ENCODE data around the gene DCAF11. TPM values are rescaled to one million over a fixed set of nuclear protein-coding genes. Genes with fewer than 3 reads are reported as not detected.

The DCAF11 gene
- total and polyA plus RNA-seq, 2 of the 13 experiments (the other 11 are each of a cell fraction or from before 2014, with no cell fraction given), result 150 to 257 TPM

DNA sequence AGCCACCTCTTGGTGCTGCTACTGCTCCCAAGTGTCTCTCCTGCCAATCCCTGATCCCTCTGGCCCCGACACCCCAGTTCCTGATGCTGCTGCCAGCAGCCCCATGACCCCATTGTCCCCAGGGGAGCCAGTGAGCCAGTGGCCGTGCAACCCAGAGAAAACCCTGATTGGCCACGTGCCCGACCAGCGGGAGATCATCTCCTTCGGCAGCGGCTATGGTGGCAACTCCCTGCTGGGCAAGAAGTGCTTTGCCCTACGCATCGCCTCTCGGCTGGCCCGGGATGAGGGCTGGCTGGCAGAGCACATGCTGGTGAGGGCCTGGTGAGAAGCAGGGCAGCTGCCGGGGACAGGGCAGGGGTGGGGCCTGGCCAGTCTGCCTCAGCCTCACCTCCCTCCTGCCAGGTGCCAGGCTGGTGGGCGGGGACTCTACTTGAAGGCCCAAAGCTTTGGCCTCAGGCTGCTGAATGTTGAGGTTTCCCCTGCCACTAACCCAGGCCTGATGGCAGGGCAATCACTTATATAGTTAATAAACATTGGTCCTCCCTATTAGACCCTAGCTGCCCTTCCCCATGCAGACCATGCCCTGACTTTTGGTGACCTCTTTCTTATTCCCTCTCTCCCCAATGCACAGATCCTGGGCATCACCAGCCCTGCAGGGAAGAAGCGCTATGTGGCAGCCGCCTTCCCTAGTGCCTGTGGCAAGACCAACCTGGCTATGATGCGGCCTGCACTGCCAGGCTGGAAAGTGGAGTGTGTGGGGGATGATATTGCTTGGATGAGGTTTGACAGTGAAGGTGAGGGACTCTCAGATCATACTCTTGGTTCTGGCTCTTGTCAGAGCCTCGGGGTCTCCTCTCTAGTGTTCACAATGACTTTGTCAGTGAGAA is 15.4 kb upstream of the DCAF11 start (continued):
- TF ChIP-seq, protein P1, sequence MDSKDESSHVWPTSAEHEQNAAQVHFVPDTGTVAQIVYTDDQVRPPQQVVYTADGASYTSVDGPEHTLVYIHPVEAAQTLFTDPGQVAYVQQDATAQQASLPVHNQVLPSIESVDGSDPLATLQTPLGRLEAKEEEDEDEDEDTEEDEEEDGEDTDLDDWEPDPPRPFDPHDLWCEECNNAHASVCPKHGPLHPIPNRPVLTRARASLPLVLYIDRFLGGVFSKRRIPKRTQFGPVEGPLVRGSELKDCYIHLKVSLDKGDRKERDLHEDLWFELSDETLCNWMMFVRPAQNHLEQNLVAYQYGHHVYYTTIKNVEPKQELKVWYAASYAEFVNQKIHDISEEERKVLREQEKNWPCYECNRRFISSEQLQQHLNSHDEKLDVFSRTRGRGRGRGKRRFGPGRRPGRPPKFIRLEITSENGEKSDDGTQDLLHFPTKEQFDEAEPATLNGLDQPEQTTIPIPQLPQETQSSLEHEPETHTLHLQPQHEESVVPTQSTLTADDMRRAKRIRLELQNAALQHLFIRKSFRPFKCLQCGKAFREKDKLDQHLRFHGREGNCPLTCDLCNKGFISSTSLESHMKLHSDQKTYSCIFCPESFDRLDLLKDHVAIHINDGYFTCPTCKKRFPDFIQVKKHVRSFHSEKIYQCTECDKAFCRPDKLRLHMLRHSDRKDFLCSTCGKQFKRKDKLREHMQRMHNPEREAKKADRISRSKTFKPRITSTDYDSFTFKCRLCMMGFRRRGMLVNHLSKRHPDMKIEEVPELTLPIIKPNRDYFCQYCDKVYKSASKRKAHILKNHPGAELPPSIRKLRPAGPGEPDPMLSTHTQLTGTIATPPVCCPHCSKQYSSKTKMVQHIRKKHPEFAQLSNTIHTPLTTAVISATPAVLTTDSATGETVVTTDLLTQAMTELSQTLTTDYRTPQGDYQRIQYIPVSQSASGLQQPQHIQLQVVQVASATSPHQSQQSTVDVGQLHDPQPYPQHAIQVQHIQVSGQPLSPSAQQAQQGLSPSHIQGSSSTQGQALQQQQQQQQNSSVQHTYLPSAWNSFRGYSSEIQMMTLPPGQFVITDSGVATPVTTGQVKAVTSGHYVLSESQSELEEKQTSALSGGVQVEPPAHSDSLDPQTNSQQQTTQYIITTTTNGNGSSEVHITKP (CRISPR knock-in tag; IDR thresholded peaks at IDR 0.05; ENCODE audit: low read depth), result 0 out of 2 replicates have a peak, but pooled peaks have one; percentile 20
- TF ChIP-seq RXRA (CRISPR knock-in tag; IDR thresholded peaks at IDR 0.05) (peak; percentile 15; the same call in 1 of the 2 replicates), RBFOX2 (IDR thresholded peaks at IDR 0.05; ENCODE audit: low read depth, low read length) (peak; percentile 91), PITX1 (CRISPR knock-in tag; IDR thresholded peaks at IDR 0.05) (0 out of 2 replicates have a peak, but pooled peaks have one; percentile 5), TAF1 (CRISPR knock-in tag; IDR thresholded peaks at IDR 0.05) (no peak), ARID2 (CRISPR knock-in tag; IDR thresholded peaks at IDR 0.05; ENCODE audit: borderline replicate concordance) (no peak), PHF5A (CRISPR knock-in tag; IDR thresholded peaks at IDR 0.05; ENCODE audit: low read depth, unreplicated experiment) (no peak), ZFYVE20 (CRISPR knock-in tag; IDR thresholded peaks at IDR 0.05; ENCODE audit: borderline replicate concordance, low read depth) (peak; percentile 22; the same call in 1 of the 2 replicates), ZNF274 (CRISPR knock-in tag; IDR thresholded peaks at IDR 0.05) (0 out of 2 replicates have a peak, but pooled peaks have one; percentile 12), AGO2 (optimal IDR thresholded peaks at IDR 0.05; ENCODE audit: low read depth, low read length) (peak; percentile 93)
- TF ChIP-seq, protein P2, sequence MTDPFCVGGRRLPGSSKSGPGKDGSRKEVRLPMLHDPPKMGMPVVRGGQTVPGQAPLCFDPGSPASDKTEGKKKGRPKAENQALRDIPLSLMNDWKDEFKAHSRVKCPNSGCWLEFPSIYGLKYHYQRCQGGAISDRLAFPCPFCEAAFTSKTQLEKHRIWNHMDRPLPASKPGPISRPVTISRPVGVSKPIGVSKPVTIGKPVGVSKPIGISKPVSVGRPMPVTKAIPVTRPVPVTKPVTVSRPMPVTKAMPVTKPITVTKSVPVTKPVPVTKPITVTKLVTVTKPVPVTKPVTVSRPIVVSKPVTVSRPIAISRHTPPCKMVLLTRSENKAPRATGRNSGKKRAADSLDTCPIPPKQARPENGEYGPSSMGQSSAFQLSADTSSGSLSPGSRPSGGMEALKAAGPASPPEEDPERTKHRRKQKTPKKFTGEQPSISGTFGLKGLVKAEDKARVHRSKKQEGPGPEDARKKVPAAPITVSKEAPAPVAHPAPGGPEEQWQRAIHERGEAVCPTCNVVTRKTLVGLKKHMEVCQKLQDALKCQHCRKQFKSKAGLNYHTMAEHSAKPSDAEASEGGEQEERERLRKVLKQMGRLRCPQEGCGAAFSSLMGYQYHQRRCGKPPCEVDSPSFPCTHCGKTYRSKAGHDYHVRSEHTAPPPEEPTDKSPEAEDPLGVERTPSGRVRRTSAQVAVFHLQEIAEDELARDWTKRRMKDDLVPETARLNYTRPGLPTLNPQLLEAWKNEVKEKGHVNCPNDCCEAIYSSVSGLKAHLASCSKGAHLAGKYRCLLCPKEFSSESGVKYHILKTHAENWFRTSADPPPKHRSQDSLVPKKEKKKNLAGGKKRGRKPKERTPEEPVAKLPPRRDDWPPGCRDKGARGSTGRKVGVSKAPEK (CRISPR knock-in tag; IDR thresholded peaks at IDR 0.05; ENCODE audit: borderline replicate concordance), result 0 out of 2 replicates have a peak, but pooled peaks have one; percentile 72
- TF ChIP-seq, protein P3, sequence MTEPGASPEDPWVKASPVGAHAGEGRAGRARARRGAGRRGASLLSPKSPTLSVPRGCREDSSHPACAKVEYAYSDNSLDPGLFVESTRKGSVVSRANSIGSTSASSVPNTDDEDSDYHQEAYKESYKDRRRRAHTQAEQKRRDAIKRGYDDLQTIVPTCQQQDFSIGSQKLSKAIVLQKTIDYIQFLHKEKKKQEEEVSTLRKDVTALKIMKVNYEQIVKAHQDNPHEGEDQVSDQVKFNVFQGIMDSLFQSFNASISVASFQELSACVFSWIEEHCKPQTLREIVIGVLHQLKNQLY (CRISPR knock-in tag; IDR thresholded peaks at IDR 0.05), result no peak
- TF ChIP-seq, protein P4, sequence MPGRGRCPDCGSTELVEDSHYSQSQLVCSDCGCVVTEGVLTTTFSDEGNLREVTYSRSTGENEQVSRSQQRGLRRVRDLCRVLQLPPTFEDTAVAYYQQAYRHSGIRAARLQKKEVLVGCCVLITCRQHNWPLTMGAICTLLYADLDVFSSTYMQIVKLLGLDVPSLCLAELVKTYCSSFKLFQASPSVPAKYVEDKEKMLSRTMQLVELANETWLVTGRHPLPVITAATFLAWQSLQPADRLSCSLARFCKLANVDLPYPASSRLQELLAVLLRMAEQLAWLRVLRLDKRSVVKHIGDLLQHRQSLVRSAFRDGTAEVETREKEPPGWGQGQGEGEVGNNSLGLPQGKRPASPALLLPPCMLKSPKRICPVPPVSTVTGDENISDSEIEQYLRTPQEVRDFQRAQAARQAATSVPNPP (CRISPR knock-in tag; IDR thresholded peaks at IDR 0.05), result no peak
- TF ChIP-seq, protein P5, sequence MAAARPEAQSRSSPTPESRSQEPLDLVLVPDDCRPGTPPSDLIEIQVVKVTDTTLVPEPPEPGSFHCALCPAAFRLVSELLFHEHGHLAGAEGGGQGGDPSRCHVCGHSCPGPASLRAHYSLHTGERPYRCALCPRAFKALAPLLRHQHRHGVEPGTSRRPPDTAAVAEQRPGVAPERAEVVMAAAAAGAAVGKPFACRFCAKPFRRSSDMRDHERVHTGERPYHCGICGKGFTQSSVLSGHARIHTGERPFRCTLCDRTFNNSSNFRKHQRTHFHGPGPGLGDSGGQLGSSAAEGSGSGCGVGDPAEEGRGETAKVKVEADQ (CRISPR knock-in tag; IDR thresholded peaks at IDR 0.05; ENCODE audit: borderline replicate concordance), result no peak
